ENCODE data around the gene FAXDC2.

DNA sequence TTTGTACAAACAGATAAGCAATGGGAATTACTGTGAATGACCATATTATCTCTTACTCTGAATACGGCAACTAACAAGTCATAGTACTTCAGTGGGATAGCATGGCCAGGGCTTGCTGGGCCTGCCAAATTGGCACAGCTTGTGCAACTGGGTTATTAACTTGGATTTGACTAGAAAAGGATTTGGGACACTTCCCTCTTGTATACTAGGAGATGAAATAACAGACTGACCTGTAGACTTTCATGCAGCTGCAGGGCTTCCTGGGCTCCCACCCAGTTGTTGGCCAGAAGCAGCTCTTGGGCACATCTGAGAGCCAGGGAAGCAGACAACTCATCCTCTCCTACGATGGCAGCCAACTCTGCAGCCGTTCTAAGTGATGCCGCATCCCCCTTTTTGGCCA is 47.8 kb upstream of the FAXDC2 start:
- TF ChIP-seq, protein P1, sequence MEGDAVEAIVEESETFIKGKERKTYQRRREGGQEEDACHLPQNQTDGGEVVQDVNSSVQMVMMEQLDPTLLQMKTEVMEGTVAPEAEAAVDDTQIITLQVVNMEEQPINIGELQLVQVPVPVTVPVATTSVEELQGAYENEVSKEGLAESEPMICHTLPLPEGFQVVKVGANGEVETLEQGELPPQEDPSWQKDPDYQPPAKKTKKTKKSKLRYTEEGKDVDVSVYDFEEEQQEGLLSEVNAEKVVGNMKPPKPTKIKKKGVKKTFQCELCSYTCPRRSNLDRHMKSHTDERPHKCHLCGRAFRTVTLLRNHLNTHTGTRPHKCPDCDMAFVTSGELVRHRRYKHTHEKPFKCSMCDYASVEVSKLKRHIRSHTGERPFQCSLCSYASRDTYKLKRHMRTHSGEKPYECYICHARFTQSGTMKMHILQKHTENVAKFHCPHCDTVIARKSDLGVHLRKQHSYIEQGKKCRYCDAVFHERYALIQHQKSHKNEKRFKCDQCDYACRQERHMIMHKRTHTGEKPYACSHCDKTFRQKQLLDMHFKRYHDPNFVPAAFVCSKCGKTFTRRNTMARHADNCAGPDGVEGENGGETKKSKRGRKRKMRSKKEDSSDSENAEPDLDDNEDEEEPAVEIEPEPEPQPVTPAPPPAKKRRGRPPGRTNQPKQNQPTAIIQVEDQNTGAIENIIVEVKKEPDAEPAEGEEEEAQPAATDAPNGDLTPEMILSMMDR (IDR thresholded peaks at IDR 0.05; ENCODE audit: insufficient read depth, low read length), result no peak
- TF ChIP-seq REST (IDR thresholded peaks at IDR 0.05; ENCODE audit: insufficient replicate concordance, low read depth) (no peak), GABPA (IDR thresholded peaks at IDR 0.05; ENCODE audit: low read depth) (no peak), POLR2AphosphoS5 (IDR thresholded peaks at IDR 0.05; ENCODE audit: low read depth) (no peak), SPI1 (IDR thresholded peaks at IDR 0.05; ENCODE audit: borderline replicate concordance, low read depth) (no peak)

Data from HL-60 (cell line).